Peyer's patch (tissue), 4 donors: Measurements from ENCODE around the gene ARHGEF16.

ENCODE experiments used
- CTCF ChIP-seq, 6 experiments: fragments of 450-650 bp in 4 of 6; fragments of 200-600 bp in 2 of 6; sonication (generic) in 1 of 6; IDR thresholded peaks; one replicate each; pipeline ENCODE4 v1.5.1; 2017 to 2019; ENCODE audit warnings: antibody characterized with exemption in 6 of 6, mild to moderate bottlenecking in 3 of 6, moderate library complexity in 1 of 6
- POLR2A ChIP-seq, 2 donors: fragments of 450-650 bp; IDR thresholded peaks; one replicate each; pipeline ENCODE4 v1.5.1; 2017; ENCODE audit warnings: antibody characterized with exemption in 2 of 2, mild to moderate bottlenecking in 2 of 2, moderate library complexity in 2 of 2

- no peak for TF ChIP-seq CTCF (IDR thresholded peaks at IDR 0.05)
- no peak for TF ChIP-seq POLR2A (IDR thresholded peaks at IDR 0.05)
Observed at GRCh38 chr1:3463408-3463863, 9.0 kb downstream of the ARHGEF16 start.
